GM18867 (cell line): ENCODE results near the gene KCTD19.
"Not testable (repeated sequence)": the region's sequence is repeated elsewhere in the genome, so short reads cannot be mapped to it uniquely, and the experiment has no call there.

Source experiments
- ATAC-seq: cut with Tn5 transposase; IDR thresholded peaks from one replicate; pipeline ENCODE4 v1.9.1; 2021; ENCODE audit warnings: mild to moderate bottlenecking, moderate library complexity; ENCODE audit not compliant: unreplicated experiment

Gene KCTD19

GRCh38 chr16:67326472-67327309, at the start of gene KCTD19, which contains the start of gene LRRC36:
KCTD19 (minus strand) TSS chr16:67326741; CDS start chr16:67326707, 34 bp downstream.
LRRC36 (plus strand) TSS chr16:67326815; CDS start chr16:67326863, 48 bp downstream.
- ATAC-seq, result no peak

GRCh38 chr16:67376012-67376411, 49.5 kb upstream of the KCTD19 start:
- ATAC-seq, result not testable (repeated sequence)

- ATAC-seq, result no peak
Measured at GRCh38 chr16:67372664-67373063, 46.1 kb upstream of the KCTD19 start.

GRCh38 chr16:67370661-67371060, 44.1 kb upstream of the KCTD19 start:
- no peak for ATAC-seq

GRCh38 chr16:67364600-67365235, 38.2 kb upstream of the KCTD19 start:
- ATAC-seq, result no peak

- ATAC-seq, result no peak
Measured at GRCh38 chr16:67361038-67361437, 34.5 kb upstream of the KCTD19 start.

- ATAC-seq, result not testable (repeated sequence)
Measured at GRCh38 chr16:67359540-67360269, 33.2 kb upstream of the KCTD19 start.

- no peak for ATAC-seq
Measured at GRCh38 chr16:67357561-67357960, 31.0 kb upstream of the KCTD19 start.

GRCh38 chr16:67356396-67356795, 29.9 kb upstream of the KCTD19 start:
- no peak for ATAC-seq

GRCh38 chr16:67352463-67352862, 25.9 kb upstream of the KCTD19 start:
- ATAC-seq, result not testable (repeated sequence)

GRCh38 chr16:67350324-67350723, 23.8 kb upstream of the KCTD19 start:
- ATAC-seq, result no peak

- ATAC-seq, result no peak
Measured at GRCh38 chr16:67349172-67349571, 22.6 kb upstream of the KCTD19 start.

GRCh38 chr16:67346341-67346740, 19.8 kb upstream of the KCTD19 start:
- no peak for ATAC-seq

- ATAC-seq, result no peak
Measured at GRCh38 chr16:67345401-67345800, 18.9 kb upstream of the KCTD19 start.

GRCh38 chr16:67342616-67343015, 16.1 kb upstream of the KCTD19 start:
- ATAC-seq, result no peak

- ATAC-seq, result no peak
Measured at GRCh38 chr16:67341250-67341649, 14.7 kb upstream of the KCTD19 start.

GRCh38 chr16:67339453-67339852, 12.9 kb upstream of the KCTD19 start:
- no peak for ATAC-seq

- no peak for ATAC-seq
Measured at GRCh38 chr16:67336648-67337047, 10.1 kb upstream of the KCTD19 start.

GRCh38 chr16:67336116-67336515, 9.6 kb upstream of the KCTD19 start:
- ATAC-seq, result no peak

GRCh38 chr16:67333315-67333714, 6.8 kb upstream of the KCTD19 start:
- no peak for ATAC-seq

- no peak for ATAC-seq
Measured at GRCh38 chr16:67329901-67330300, 3.4 kb upstream of the KCTD19 start.
